ENCODE data around the gene ITPKC. TPM values are rescaled to one million over a fixed set of nuclear protein-coding genes. Genes with fewer than 3 reads are reported as not detected.

The ITPKC gene
- total and polyA plus RNA-seq, 11 donors, result 6.9 to 27.3 (median 9.1) TPM

GRCh38 chr19:40674291-40674690 is 42.6 kb upstream of the ITPKC start:
- no peak overlapping the region for H3K27ac ChIP-seq
- H3K9me3 ChIP-seq, result peaks cover 0 to 5% (median 0%) of the 10 kb centered on the region in 12 donors
- no peak overlapping the region for H3K4me3 ChIP-seq
- peaks cover 0 to 12% (median 0%) of the 10 kb centered on the region in 12 donors for H3K4me1 ChIP-seq
- 69 to 81% (median 76%) methylated on average over 3 of the region's 3 CpGs for WGBS, 4 donors
- peaks cover 0 to 99% (median 90%) of the 10 kb centered on the region in 9 donors for H3K36me3 ChIP-seq
- ATAC-seq (no peak), DNase-seq (no peak)
- H3K27me3 ChIP-seq, result no peaks in the 10 kb centered on the region
- intact Hi-C loops (cut with DNase I), result loop anchor here in 1 of 10 donors (5.0 kb wide), 1 partner anchor 63 kb away; no protein-coding TSS in a partner anchor
- TF ChIP-seq POLR2A (IDR thresholded peaks at IDR 0.05), result no peak
- no peak for TF ChIP-seq CTCF (IDR thresholded peaks at IDR 0.05)

DNA sequence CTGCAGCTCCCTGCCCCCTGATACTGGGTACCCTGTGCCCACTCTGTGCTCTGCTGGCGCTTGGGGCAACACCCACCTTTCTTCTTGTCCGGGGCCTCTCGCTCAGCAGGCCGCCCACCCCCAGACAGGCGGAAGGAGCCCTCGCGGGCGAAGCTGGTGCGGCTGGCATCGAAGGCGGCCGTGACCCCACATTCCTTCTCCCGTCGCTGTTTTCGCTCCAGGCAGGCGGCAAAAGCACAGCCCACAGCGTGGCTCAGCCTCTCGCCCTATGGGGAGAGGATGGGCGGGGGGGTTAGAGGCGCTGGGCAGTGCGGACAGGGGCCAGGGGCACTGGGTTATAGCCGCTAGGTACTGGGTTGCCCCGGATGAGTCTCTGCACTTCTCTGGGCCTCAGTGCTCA is 39.8 kb upstream of the ITPKC start:
- no peak overlapping the region for H3K27ac ChIP-seq
- DNase-seq (no peak), ATAC-seq (no peak)
- H3K36me3 ChIP-seq, result peaks cover 0 to 100% (median 89%) of the 10 kb centered on the region in 9 donors
- H3K9me3 ChIP-seq, result no peaks in the 10 kb centered on the region
- TF ChIP-seq POLR2A (IDR thresholded peaks at IDR 0.05), result no peak
- no peak for TF ChIP-seq CTCF (IDR thresholded peaks at IDR 0.05)
- no peaks in the 10 kb centered on the region for H3K27me3 ChIP-seq
- H3K4me1 ChIP-seq, result peaks cover 0 to 3% (median 0%) of the 10 kb centered on the region in 12 donors
- WGBS, 4 donors, result 96 to 98% (median 97%) methylated on average over 21 to 23 of the region's 23 CpGs
- intact Hi-C loops (cut with DNase I), result no loop called here
- no peak overlapping the region for H3K4me3 ChIP-seq

GRCh38 chr19:40681039-40681438 is 35.9 kb upstream of the ITPKC start:
- Histone ChIP-seq H3K4me3 (no peak overlapping the region), H3K9me3 (no peaks in the 10 kb centered on the region), H3K4me1 (peaks cover 0 to 7% (median 0%) of the 10 kb centered on the region in 12 donors), H3K27me3 (no peaks in the 10 kb centered on the region), H3K27ac (no peak overlapping the region), H3K36me3 (peaks cover 0 to 100% (median 82%) of the 10 kb centered on the region in 9 donors)
- ATAC-seq (no peak), DNase-seq (no peak)
- intact Hi-C loops (cut with DNase I), result no loop called here
- no peak for TF ChIP-seq POLR2A (IDR thresholded peaks at IDR 0.05)
- TF ChIP-seq CTCF (IDR thresholded peaks at IDR 0.05), result no peak
- WGBS, 4 donors, result 80 to 87% (median 81%) methylated on average over 4 of the region's 4 CpGs

GRCh38 chr19:40682431-40682964 is 34.4 kb upstream of the ITPKC start:
- ATAC-seq (no peak), DNase-seq (peak in 1 of 5 donors; percentile 46)
- 88 to 93% (median 92%) methylated on average over 12 to 18 of the region's 18 CpGs for WGBS, 4 donors
- intact Hi-C loops (cut with DNase I), result no loop called here
- Histone ChIP-seq H3K4me1 (peaks cover 0 to 13% (median 1%) of the 10 kb centered on the region in 12 donors), H3K36me3 (peaks cover 0 to 94% (median 77%) of the 10 kb centered on the region in 9 donors), H3K27me3 (no peaks in the 10 kb centered on the region), H3K9me3 (no peaks in the 10 kb centered on the region), H3K27ac (no peak overlapping the region), H3K4me3 (no peak overlapping the region)
- TF ChIP-seq POLR2A (IDR thresholded peaks at IDR 0.05) (no peak), CTCF (IDR thresholded peaks at IDR 0.05) (no peak)
